GM21786 (cell line): ENCODE data around the gene TMEM63B.

Experiments
- ATAC-seq: cut with Tn5 transposase; IDR thresholded peaks from one replicate; pipeline ENCODE4 v1.9.1; 2021; ENCODE audit not compliant: unreplicated experiment

Gene TMEM63B

DNA sequence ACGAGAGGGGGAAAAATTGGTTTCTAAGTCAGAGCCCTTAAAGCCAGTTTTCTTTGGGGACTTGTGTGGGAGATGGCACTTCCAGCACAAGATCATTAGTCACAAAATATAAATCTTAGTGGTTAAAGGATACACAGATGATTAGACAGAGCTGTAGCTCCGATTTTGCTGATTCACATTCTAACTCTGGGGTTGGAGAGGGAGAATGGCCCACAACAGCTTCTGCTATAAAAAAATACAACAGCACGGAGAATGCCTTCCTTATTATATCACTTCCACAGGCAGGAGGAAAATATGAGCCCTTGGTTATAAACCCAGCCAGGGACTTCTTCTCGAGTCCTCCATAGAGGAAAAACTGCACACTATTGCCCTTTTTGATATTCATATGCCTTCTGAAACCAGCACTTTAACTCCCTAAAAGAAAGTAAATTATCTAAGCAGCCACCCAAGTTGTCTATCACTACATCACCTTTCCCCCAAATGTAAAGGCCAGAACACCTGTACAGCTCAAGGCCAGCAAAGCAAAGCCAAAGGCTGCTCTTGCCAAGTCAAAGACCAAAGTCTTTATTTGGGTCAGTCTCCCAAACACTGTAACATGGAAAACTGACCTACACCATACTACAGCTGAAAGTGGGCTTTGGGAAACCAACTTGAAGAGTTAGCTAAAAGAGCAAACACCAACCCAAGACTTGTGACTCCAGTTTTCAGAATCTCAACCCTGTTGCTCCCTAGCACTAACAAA lies 10.5 kb upstream of the TMEM63B start:
- no peak for ATAC-seq

DNA sequence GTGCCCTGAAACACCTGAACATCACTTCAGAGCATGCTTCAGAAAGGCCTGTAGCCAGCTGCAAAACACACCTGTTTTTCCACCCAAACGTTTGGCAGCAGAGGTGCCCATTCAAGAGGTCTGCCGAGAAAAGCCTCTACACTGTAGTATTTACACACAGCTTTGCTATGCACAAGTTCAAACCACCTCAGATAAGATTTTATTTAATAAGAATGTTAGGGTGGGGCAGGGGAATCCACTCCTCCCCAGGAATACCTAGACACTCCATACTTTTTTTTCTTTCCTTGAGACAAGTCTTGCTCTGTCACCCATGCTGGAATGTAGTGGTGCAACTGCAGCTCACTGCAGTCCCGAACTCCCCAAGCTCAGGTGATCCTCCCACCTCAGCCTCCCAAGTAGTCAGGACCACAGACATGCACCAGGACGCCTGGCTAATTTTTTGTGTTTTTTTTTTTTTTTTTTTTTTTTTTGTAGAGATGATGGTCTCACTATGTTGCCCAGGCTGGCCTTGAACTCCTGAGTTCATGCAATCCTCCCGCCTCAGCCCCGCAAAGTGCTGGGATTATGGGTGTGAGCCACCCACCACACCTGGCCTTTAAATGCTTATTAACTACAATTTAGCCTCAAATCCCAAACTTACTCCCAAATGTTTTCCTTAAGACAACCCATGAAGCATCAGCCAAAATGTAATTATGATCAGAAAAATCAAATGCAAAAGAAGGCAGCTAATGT lies 9.8 kb upstream of the TMEM63B start:
- ATAC-seq, result no peak

DNA sequence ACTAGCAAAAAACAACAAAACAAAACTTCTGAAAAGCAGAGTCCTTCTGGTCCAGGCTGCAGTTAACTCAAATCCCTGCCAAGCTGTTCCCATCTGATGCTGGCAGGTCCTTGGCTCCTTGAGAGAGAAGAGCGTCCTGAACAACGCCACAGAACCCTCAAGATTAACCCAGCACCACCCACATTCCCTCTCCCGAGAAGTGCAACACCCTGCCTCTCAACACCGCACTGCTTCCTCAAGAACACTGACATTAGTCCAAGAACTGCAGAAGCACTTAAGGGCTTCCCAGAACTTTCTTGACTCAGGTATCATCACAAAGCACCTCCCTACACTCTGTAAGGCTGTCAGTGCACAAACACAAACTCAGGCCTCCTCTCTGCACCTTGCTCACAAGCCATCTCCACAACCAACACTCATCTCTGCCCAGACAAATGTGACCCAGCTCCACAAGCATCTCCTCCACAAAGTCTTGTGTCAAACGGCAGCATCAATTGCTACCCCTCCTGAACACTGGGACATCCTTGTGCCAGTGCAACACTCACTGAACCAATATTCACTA lies 7.6 kb upstream of the TMEM63B start:
- ATAC-seq, result no peak

DNA sequence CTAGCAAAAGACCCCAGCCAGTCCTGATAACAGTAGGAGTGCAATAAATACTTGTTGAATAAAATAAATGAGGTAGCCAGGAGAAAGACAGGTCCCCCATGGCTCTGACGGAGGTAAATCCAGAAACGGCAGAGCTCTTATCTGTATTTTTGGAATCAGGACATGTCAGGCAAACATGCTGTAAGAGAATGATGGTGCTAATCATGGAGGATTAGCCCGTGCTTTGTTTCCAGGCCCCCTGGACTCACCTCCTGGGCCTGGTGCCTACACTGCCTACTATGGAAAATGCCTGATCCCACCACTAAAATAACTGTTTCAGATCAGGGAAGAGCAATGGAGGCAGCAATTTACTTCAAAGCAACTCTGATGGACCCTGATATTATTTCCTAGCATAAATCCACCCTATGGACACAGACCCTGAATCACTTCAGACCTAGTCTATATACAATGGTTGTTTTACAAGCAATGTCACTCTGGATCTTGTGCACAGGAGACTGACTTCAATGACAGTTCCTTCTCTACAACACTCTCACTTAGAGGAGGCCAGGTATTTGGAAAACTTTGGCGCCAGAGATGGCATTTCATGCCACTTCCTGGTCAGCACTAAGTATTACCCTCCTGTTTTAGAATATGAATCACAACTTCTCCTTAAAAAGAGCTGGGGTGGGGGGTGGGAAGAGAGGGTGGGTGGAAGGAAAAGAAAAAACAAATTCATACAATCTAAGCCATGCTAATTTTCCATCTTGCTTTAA lies 6.5 kb upstream of the TMEM63B start:
- no peak for ATAC-seq

DNA sequence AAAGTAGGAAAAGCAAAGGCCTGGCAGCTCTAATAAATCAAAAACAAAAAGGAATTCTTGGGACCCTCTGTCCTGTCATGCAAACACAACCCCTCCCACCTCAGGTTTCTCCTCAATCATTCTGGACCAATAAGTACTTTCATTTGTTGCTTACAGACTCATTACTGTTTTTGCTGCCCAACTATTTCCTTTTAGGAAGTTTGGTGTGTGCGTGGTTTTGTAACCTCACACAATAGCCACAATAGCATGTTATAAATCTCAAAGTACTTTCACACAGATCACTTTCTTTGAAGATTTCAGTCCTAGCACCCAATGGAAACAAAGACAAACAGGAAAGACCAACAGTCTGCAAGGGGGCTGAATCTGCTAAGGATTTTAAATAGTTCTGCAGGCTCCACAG lies 4.6 kb upstream of the TMEM63B start:
- ATAC-seq, result no peak

DNA sequence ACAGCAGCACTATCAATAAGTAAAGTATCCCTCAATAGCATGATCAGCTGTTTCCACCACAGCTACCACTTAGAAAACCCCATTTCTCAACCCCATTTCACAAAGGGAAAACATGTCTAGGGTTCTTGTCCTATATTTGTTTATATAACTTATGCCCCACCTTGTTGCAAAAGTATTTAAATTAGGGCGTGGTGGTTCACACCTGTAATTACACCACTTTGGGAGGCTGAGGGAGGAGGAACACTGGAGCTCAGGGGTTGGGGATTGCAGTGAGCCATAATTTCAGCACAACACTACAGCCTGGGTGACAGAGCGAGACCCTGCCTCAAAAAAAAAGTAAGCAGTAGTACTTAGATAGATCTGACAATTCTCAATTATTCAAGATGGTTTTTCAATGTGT lies 3.8 kb upstream of the TMEM63B start:
- no peak for ATAC-seq

DNA sequence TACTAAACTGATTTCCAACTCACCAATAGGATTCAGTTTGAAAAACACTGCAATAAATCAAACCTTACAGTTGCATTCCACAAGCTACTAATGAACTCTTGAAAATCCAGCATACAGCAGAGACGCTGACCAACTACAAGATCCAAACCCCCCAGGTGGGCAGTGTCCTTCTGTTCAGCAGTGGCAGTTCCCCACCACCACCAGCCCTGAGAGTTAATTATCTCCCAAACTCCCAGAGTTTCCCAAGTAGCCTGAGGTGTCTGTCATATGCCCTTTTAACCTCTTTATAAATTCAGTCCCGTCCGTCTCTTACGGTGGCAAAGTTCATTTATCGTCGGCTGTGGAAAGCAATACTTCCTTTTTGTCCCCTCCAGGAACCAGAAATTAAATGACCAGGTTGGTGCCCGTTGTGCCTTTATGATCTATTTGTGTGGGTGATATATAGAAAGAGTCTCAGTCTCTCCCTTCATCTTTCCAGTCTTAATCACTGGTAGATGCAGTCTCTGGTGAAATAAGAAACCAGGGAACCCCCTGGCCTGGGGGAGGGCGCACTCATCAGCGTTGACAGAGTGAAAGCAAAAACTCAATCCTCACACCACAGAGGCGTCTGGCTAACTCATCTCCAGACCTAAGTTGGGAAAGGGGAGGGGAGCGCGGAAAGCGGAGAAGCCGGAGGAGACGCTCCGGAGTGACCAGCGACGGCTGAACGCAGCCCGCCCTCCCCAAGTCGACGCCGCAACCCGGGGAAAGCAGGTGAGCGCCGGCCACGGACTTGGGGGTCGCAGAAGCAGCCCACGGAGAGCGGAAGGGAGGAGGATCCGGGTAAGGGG lies 819 bp upstream of the TMEM63B start:
- peak; percentile 56 for ATAC-seq

DNA sequence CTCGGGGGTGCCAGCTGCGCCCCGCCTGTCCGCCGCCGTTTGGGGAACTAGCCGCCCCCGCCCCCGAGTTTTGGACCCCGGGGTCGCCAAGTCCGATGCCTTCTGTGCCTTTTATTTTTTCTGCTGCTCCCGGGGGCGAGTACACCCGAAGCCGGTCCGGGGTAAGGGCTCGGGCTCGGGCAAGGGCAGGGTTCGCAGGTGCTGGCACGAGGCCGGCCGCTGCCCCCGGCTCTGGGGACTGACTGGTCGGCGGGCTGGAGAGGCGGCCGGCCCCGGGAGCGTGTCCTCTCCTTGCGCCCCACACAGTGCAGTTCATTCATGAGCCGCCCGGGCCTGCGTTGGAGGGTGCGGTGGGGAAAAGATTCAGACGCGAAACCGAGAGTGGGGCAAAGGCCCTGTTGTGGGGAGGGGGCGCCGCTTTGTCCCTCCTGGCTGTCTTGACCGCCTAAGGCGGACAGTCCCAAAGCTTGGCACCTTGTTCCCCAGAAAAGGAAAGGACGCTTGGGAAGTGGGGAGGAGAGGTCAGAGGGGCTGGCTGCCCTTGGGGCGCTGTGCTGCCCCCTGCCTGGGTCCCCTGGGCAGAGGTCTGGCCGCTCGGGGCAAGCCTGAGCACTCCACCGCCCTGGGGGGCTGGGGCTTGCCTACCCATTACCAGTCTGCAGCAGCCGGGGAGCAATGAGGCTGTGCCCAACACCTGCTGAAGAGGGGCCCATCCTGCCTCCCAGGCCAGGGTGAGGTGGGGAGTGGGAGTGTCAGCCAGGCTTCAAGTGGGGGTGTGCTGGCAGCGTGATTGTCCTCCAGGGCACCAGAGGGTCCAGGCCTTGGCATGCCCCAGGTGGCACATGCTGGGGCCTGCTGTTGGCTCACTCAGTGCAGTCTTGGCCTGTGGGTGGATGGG lies 915 bp downstream of the TMEM63B start:
- ATAC-seq, result no peak

DNA sequence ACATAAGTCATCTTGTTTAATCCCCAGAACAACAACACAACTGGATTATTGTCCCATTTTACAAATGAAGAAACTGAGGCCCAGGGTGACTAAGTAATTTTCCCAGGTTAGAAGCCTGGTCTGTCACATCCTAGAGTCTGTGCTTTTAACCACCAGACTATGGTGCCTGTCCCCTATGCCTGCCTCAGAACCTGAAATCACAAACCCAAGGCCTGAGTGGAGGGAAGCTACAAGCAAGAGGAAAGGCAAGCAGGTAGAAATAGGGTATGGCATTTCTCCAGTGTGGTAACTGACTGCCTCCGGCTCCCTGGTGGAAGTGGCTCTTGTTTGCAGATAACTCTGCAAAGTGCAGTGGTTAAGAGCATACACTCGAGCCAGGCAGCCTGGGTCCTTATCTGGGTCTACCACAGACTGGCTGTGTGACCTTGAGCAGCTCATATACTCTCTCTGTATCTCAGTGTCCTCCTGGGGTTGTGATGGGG lies 2.5 kb downstream of the TMEM63B start:
- no peak for ATAC-seq

DNA sequence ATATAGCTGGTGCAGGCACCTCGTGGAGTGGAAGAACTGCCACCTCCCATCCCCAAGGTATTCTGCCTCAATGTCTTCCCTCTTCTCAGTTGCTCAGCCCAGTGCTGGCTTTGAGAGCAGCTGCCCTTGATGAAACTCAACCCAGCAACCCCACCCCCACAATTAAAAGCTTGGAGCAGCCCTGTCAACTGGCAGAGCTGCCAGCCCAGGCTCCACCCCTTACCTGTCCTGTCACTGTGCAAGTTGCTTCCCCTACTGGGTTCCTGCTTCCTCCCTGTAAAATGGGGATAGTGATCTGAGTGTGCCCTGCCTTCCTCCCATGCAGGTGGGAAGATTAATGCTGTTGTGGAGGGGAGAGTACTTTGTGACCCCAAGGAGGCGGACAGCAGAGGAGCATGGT lies 4.5 kb downstream of the TMEM63B start:
- ATAC-seq, result no peak

DNA sequence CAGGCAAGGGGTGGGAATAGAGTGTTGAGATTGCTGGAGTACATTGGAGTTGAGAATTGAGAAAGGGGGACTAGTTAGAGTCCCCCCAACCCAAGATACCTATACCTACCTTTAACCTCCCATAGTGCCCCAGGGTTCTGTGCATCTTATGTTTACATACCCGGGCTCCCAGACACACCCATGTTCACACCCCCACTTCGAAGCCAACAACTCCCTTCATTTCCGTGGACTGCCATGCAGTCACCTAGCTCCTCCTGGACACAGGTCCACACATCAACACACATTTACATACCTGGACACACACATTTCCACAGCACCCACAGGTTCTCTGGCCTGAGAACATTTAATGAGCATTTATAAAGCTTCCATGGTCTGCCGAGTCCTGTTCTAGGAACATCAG lies 5.1 kb downstream of the TMEM63B start:
- ATAC-seq, result no peak

DNA sequence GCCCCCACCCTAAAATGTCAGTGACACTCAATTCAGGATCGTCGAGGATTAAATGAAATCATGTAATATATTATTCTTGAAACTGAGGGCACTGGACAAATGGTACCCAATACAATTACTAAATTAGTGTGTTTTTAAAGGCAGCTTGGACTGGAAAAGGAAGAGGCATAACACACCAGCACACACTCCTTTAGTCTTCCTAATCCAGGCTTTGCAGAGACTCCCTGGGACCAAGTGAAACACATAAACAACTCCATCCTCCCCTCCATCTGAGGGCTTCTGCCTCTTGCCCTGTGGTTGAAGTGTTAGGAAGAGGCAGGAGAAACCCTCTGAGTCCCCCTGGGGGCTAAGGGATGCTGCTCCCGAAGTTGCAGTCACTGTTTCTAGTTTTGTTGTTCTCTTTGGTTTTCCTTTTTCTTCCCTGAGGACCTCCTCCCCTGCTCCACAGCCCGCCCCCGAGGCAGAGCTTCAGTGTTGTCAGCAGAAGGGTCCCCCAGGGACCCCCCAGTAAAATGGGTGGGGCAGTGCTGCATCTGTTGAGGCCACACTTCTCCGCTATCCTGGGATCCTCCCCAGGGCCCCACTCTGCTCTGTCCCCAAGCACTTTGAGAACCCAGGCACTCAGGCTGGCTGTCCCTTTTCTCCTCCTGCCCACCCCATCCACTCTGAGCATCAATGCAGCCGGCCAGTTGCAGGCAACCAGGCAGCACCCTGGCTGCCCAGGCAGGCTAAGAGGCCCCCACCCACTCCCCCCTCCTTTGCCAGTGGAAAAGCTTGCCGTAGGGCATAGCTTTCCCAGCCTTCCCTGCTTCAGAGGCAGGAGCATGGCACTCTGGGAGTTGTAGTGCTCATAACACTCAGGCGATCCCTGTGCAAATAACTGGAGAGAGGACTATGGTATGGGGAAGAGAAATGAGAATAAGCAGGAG lies 5.9 kb downstream of the TMEM63B start:
- no peak for ATAC-seq

DNA sequence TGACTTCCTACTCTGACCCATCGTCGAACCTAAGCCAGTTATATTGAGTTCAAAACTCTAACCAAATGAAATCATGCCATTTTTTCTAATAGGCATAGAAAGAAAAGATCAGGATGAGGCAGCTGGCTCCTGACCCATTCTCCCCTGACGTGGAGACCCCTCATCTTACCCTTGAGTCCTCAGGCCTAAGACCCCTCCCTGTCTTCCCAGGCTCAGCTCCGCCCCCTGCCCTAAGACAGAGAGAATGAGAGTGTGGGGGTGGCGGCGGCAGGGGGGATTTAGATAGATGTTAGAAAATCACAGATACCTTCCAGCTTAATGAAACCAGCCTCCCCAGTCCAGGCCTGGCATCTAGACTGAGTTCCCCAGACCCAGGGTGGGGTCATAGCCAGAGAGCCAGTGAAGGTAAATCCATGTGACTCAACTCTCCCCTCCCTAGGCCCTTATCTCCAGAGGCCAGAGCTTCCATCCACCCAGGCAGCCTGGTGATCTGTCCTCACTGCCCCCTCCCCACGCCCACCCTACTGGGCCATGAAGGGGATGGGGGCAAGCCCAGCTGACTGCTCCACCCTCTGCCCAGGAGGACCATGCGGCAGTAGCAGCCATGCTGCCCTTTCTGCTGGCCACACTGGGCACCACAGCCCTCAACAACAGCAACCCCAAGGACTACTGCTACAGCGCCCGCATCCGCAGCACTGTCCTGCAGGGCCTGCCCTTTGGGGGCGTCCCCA lies 6.8 kb downstream of the TMEM63B start:
- ATAC-seq, result no peak

DNA sequence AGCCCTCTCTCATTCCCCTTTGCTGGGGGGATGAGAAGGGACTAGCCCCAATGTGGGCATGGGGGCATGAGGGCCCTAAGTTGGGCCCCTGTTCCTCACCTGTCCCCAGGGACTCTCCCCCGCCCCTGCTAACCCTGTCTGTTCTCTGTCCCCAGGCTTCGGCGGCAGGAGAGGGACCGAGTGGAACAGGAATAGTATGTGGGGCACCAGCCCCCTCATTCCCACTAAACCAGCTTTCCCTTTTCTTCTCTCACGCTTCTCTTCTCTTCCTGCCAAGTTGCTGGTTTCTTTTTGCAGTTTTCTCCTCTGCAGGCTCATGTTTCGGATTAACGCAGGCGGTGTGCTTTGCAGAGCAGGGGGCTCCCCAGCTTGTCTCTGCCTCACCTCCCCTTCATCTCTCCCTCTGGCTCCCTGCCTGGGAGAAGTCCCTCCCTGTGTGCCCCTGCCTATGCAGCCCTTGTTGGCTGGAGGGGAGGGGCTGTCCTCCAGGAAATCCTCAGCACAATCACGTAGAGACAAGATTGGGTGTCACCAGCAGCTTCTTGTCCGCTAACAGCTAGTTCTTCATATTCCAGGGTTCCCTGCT lies 7.9 kb downstream of the TMEM63B start:
- ATAC-seq, result no peak

DNA sequence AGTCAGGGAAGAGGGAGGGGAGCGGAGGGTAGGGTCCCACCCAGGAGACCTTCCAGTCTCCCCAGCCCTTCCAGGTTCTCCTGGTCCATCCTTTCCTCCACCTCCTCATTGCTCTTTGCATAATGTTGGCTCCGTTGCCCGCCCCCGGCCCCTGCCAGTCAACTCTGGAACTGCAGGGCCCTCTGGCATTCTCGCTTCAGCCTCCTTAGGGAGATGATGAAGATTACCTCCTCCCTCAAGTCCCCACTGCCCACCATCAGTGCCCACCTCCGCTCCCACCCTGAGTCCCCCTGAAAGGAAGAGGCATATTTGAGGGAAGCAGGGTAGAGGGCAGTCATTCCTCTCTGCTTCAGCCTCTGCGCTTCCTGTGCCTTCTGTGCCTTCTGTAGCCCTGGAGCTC lies 8.5 kb downstream of the TMEM63B start:
- ATAC-seq, result no peak

DNA sequence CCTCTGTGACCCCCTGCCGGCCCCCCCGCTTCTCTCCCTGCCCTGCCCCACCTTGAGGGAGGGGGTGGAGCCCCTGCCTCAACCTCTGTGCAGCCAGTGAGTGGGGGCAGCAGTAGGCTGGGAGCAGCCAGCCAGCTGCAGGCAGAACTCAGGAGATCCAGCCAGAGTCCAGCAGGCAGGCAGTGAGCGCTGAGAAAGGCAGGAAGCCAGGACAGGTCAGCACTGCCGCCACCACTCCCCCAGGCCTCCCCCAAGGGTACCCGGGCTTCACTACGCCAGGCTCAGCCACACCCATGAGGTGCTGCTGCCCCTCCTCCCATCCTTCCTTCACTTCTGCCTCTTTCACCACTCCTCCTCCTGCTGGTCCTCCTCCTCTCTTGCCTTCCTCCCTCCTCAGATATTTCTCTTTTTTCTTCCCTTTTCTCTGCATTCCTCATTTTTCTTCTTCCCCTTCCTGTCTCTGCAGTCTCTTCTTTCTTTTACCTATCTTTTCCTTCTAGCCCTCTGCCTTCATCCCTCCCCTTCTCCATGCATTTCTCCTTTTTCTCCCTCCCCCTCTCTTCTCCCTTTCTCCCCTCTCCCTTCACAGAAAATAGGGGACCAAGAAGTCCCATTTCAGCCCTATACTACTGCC lies 11.5 kb downstream of the TMEM63B start:
- no peak for ATAC-seq

DNA sequence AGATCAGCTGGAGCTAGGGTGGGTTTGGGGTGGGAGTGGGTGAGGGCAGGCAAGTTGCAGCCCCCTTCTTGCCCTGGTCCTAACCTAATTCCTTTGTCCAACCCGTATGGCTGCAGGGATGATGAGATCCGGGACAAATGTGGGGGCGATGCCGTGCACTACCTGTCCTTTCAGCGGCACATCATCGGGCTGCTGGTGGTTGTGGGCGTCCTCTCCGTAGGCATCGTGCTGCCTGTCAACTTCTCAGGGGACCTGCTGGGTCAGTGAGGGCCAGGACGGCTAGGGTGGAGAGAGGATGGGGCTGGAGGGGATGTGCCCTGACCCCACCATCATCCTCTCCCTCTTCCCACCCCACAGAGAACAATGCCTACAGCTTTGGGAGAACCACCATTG lies 12.0 kb downstream of the TMEM63B start:
- ATAC-seq, result no peak
